Nephron progenitor cell (in vitro differentiated cells): ENCODE results near the gene SF3A2.
"Not testable (repeated sequence)": the region's sequence is repeated elsewhere in the genome, so short reads cannot be mapped to it uniquely, and the experiment has no call there.

ENCODE experiments used
- DNase-seq: peaks from one replicate; pipeline ENCODE4 v3.0.0; 2021
- H3K27ac Mint-ChIP-seq: 2 replicates; pipeline ENCODE4 v1.8.0; 2021; ENCODE audit warnings: mild to moderate bottlenecking, moderate library complexity, mixed read lengths
- H3K27me3 Mint-ChIP-seq: 2 replicates; pipeline ENCODE4 v1.8.0; 2021; ENCODE audit warnings: mild to moderate bottlenecking, low read depth, mixed read lengths; ENCODE audit not compliant: poor library complexity
- H3K36me3 Mint-ChIP-seq: 2 replicates; pipeline ENCODE4 v1.8.0; 2021; ENCODE audit warnings: low read depth, mixed read lengths
- H3K4me1 Mint-ChIP-seq: 2 replicates; pipeline ENCODE4 v1.8.0; 2021; ENCODE audit warnings: mixed read lengths
- H3K4me3 Mint-ChIP-seq: 2 replicates; pipeline ENCODE4 v1.8.0; 2021; ENCODE audit warnings: mild to moderate bottlenecking, moderate library complexity, mixed read lengths
- H3K9me3 Mint-ChIP-seq: 2 replicates; pipeline ENCODE4 v1.8.0; 2021; ENCODE audit warnings: mild to moderate bottlenecking, moderate library complexity, mixed read lengths
- CTCF ChIP-seq: fragments of 200-600 bp; sonication (generic); IDR thresholded peaks from 2 replicates; pipeline ENCODE4 v1.5.0; 2021; ENCODE audit warnings: antibody characterized with exemption

Gene SF3A2

DNA sequence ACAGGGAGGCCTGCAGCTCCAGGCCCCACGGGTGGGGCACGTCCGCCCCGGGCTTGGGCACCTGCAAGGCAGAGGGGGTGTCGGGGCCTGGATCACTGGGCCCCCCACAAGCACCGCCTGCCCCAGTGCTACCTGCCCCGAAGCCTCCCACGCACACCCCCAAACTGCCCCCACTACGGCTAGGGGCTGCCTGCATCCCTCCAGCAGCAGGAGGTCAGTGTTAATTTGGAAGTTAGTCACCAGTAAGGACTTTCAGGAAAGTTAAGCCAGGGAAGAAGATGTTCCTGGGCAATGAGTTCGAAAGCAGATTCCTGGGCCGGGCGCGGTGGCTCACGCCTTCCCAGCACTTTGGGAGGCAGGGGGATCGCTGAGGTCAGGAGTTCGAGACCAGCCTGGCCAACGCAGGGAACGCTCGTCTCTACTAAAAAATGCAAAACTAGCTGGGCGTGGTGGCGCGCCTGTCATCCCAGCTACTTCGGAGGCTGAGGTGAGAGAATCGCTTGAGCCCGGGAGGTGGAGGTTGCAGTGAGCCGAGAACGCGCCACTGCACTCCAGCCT, 39.9 kb downstream of the SF3A2 start:
- Mint-ChIP-seq H3K27ac (no peak overlapping the region), H3K27me3 (peaks cover 22% of the 10 kb centered on the region), H3K9me3 (no peaks in the 10 kb centered on the region), H3K4me1 (peaks cover 33% of the 10 kb centered on the region), H3K36me3 (peaks cover 27% of the 10 kb centered on the region), H3K4me3 (no peak overlapping the region)
- DNase-seq: no peak
- no peak for TF ChIP-seq CTCF

DNA sequence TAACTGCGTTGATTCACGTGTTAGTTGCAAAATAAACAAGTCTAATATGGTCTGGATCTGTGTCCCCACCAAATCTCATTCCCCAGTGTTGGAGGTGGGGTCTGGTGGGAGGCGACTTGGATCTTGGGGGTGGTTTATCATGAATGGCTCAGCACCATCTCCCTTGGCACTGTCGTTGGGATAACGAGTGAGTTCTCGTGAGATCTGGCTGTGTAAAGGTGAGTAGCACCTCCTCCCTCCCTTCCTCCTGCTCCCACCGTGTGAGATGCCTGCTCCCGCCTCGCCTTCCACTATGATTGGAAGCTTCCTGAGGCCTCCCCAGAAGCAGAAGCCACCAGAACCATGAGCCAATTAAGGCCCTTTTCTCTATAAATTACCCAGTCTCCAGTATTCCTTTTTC, 40.5 kb downstream of the SF3A2 start:
- no peak for DNase-seq
- peaks cover 28% of the 10 kb centered on the region for H3K4me1 Mint-ChIP-seq
- no peaks in the 10 kb centered on the region for H3K9me3 Mint-ChIP-seq
- H3K36me3 Mint-ChIP-seq: peaks cover 23% of the 10 kb centered on the region
- no peak overlapping the region for H3K27ac Mint-ChIP-seq
- TF ChIP-seq CTCF: no peak
- no peak overlapping the region for H3K4me3 Mint-ChIP-seq
- H3K27me3 Mint-ChIP-seq: peaks cover 28% of the 10 kb centered on the region

GRCh38 chr19:2278459-2279158, 42.0 kb downstream of the SF3A2 start:
- Mint-ChIP-seq H3K9me3 (no peaks in the 10 kb centered on the region), H3K4me3 (no peak overlapping the region), H3K27me3 (peaks cover 41% of the 10 kb centered on the region), H3K36me3 (peaks cover 19% of the 10 kb centered on the region), H3K4me1 (peaks cover 22% of the 10 kb centered on the region), H3K27ac (no peak overlapping the region)
- no peak for TF ChIP-seq CTCF
- DNase-seq: no peak

GRCh38 chr19:2280633-2281264, 44.1 kb downstream of the SF3A2 start:
- Mint-ChIP-seq H3K36me3 (peaks cover 11% of the 10 kb centered on the region), H3K27me3 (peaks cover 58% of the 10 kb centered on the region), H3K27ac (no peak overlapping the region), H3K9me3 (no peaks in the 10 kb centered on the region), H3K4me3 (no peak overlapping the region), H3K4me1 (peaks cover 9% of the 10 kb centered on the region)
- no peak for TF ChIP-seq CTCF
- no peak for DNase-seq

GRCh38 chr19:2281265-2282061, 44.8 kb downstream of the SF3A2 start:
- H3K9me3 Mint-ChIP-seq, H3K4me1 Mint-ChIP-seq, DNase-seq, H3K27ac Mint-ChIP-seq: not testable (repeated sequence)
- Mint-ChIP-seq H3K4me3 (peak overlapping the region; percentile 52), H3K27me3 (peaks cover 65% of the 10 kb centered on the region), H3K36me3 (peaks cover 10% of the 10 kb centered on the region)
